Upper lobe of left lung (tissue), 6 donors: Measurements from ENCODE around the gene KCNQ2. TPM values are rescaled to one million over a fixed set of nuclear protein-coding genes. Genes with fewer than 3 reads are reported as not detected.

Experiments
- ATAC-seq, 2 donors: fragments of 200-7000 bp; cut with Tn5 transposase; one replicate each; pipeline ENCODE4 v1.9.1; 2022; ENCODE audit warnings: mild to moderate bottlenecking in 2 of 2, moderate library complexity in 2 of 2; ENCODE audit not compliant: low FRiP score in 2 of 2
- DNase-seq, 2 donors: peaks; one replicate each; pipeline ENCODE4 v3.0.0-alpha.2; 2019 to 2020
- H3K27ac ChIP-seq, 4 donors: fragments of 200-600 bp; sonication (generic); one replicate each; pipeline ENCODE4 v1.5.1; 2016 to 2019
- H3K27me3 ChIP-seq, 4 donors: fragments of 200-600 bp; sonication (generic); one replicate each; pipeline ENCODE4 v1.5.1; 2017 to 2019
- H3K36me3 ChIP-seq, 4 donors: fragments of 200-600 bp; sonication (generic); one replicate each; pipeline ENCODE4 v1.5.1; 2016 to 2019
- H3K4me1 ChIP-seq, 4 donors: fragments of 200-600 bp; sonication (generic); one replicate each; pipeline ENCODE4 v1.5.1; 2018 to 2019
- H3K4me3 ChIP-seq, 4 donors: fragments of 200-600 bp; sonication (generic); one replicate each; pipeline ENCODE4 v1.5.1; 2017 to 2019; ENCODE audit warnings: mild to moderate bottlenecking in 2 of 4, moderate library complexity in 1 of 4
- H3K9me3 ChIP-seq, 4 donors: fragments of 200-600 bp; sonication (generic); one replicate each; pipeline ENCODE4 v1.5.1; 2018 to 2019
- EP300 ChIP-seq, 4 donors: sonication (generic); formaldehyde crosslinking; IDR thresholded peaks; one replicate each; pipeline ENCODE4 v1.5.1; 2017; ENCODE audit warnings: antibody characterized with exemption in 4 of 4, control low read depth in 2 of 4
- POLR2A ChIP-seq, 4 donors: fragments of 450-650 bp; IDR thresholded peaks; one replicate each; pipeline ENCODE4 v1.5.1; 2016 to 2017; ENCODE audit warnings: antibody characterized with exemption in 4 of 4, mild to moderate bottlenecking in 2 of 4
- POLR2AphosphoS5 ChIP-seq, 2 donors: sonication (generic); formaldehyde crosslinking; IDR thresholded peaks; one replicate each; pipeline ENCODE4 v1.5.1; 2017; ENCODE audit warnings: antibody characterized with exemption in 2 of 2
- WGBS, 2 donors: methylation state at CpG; one replicate each; pipeline ENCODE4 v1.1.5; 2017 to 2018; 5-methylcytosine and 5-hydroxymethylcytosine counted together
- total RNA-seq, 6 donors: library from RNA; depleted of rRNA in 4 of 6; stranded (reverse); fragments of >200 nt in 4 of 6; gene quantifications; one replicate each; pipeline versions ENCODE4 v1.1.0 to v1.2.1, GENCODE V29; 2016 to 2021
- TF ChIP-seq, protein P1 (sequence below), 6 experiments: fragments of 450-650 bp in 4 of 6; fragments of 200-600 bp in 2 of 6; sonication (generic) in 2 of 6; IDR thresholded peaks; one replicate each; pipeline ENCODE4 v1.5.1; 2016 to 2019; ENCODE audit warnings: antibody characterized with exemption in 6 of 6
- donor health status: DM: no; HTN: no; CAD: no; lungs with moderate emphysema.
- donor health status: DM: no; HTN: yes; CAD: no; lungs with severe emphysema.

KCNQ2 gene
- total RNA-seq, 6 donors from 2014 or later, result 0.66 TPM; not detected in 5

DNA sequence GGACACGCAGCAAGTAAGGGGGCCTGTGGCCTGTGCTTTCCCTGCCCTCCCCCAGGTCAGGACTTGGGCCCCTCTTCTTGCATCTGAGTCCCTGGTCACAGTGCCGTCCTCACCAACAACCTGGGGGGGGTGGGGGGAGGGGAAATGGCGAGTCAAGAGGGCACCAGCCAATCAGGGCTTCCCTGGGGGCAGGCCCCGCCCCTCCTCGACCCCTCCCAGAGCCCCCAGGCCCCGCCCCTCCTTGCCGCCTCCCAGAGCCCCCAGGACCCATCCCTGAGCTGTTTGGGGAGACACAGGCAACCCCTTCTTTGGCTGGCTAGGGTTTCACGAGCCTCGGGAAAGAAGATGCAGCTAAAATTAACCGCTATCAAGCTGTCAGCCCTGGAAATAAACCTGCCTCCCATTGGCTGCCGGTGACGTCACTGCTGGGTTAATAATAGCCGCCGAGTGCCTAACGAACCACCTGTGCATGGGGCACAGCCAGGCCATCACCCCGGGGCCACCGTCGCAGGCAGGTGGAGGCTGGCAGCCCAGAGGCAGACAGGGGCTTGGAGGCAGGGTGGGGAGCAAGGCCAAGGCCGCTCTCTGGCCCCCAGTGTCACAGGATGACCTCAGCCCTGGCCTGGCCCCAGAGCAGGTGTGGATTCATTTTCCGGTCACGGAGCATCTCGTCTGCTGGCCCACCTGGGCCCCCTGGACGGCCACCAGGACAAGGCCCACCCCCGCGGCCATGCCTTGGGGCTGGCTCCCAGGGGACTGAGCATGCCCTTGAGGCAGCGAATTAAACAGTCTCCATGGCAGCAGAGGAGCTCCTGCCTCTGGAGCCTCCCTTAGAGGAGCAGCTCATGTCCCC is 29.6 kb upstream of the KCNQ2 start:
- Histone ChIP-seq H3K27me3 (peaks cover 0 to 38% (median 23%) of the 10 kb centered on the region in 4 donors), H3K4me3 (no peak overlapping the region), H3K27ac (no peak overlapping the region), H3K4me1 (peaks cover 14 to 25% (median 14%) of the 10 kb centered on the region in 4 donors), H3K9me3 (peaks cover 0 to 10% (median 3%) of the 10 kb centered on the region in 4 donors), H3K36me3 (no peaks in the 10 kb centered on the region)
- TF ChIP-seq POLR2A (IDR thresholded peaks at IDR 0.05), result no peak
- no peak for TF ChIP-seq POLR2AphosphoS5 (IDR thresholded peaks at IDR 0.05)
- TF ChIP-seq, protein P1, sequence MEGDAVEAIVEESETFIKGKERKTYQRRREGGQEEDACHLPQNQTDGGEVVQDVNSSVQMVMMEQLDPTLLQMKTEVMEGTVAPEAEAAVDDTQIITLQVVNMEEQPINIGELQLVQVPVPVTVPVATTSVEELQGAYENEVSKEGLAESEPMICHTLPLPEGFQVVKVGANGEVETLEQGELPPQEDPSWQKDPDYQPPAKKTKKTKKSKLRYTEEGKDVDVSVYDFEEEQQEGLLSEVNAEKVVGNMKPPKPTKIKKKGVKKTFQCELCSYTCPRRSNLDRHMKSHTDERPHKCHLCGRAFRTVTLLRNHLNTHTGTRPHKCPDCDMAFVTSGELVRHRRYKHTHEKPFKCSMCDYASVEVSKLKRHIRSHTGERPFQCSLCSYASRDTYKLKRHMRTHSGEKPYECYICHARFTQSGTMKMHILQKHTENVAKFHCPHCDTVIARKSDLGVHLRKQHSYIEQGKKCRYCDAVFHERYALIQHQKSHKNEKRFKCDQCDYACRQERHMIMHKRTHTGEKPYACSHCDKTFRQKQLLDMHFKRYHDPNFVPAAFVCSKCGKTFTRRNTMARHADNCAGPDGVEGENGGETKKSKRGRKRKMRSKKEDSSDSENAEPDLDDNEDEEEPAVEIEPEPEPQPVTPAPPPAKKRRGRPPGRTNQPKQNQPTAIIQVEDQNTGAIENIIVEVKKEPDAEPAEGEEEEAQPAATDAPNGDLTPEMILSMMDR (IDR thresholded peaks at IDR 0.05), result no peak
- 26% methylated on average over 23 of the region's 26 CpGs; no CpG with 5 or more reads in 1 of the 2 donors for WGBS, 2 donors
- ATAC-seq (peak in 1 of 2 donors; percentile 14), DNase-seq (peak in 1 of 2 donors; percentile 68)

GRCh38 chr20:63500902-63501817 is 28.7 kb upstream of the KCNQ2 start:
- TF ChIP-seq POLR2A (IDR thresholded peaks at IDR 0.05), result no peak
- TF ChIP-seq EP300 (IDR thresholded peaks at IDR 0.05), result no peak
- TF ChIP-seq, protein P1 (IDR thresholded peaks at IDR 0.05), result no peak
- no peak for TF ChIP-seq POLR2AphosphoS5 (IDR thresholded peaks at IDR 0.05)
- Histone ChIP-seq H3K9me3 (peaks cover 0 to 10% (median 3%) of the 10 kb centered on the region in 4 donors), H3K36me3 (no peaks in the 10 kb centered on the region), H3K4me1 (peaks cover 18 to 33% (median 19%) of the 10 kb centered on the region in 4 donors), H3K27ac (no peak overlapping the region), H3K4me3 (no peak overlapping the region), H3K27me3 (peaks cover 0 to 43% (median 24%) of the 10 kb centered on the region in 4 donors)
- 73 to 86% methylated on average over 17 to 27 of the region's 27 CpGs for WGBS, 2 donors
- DNase-seq, result no peak
- no peak for ATAC-seq

DNA sequence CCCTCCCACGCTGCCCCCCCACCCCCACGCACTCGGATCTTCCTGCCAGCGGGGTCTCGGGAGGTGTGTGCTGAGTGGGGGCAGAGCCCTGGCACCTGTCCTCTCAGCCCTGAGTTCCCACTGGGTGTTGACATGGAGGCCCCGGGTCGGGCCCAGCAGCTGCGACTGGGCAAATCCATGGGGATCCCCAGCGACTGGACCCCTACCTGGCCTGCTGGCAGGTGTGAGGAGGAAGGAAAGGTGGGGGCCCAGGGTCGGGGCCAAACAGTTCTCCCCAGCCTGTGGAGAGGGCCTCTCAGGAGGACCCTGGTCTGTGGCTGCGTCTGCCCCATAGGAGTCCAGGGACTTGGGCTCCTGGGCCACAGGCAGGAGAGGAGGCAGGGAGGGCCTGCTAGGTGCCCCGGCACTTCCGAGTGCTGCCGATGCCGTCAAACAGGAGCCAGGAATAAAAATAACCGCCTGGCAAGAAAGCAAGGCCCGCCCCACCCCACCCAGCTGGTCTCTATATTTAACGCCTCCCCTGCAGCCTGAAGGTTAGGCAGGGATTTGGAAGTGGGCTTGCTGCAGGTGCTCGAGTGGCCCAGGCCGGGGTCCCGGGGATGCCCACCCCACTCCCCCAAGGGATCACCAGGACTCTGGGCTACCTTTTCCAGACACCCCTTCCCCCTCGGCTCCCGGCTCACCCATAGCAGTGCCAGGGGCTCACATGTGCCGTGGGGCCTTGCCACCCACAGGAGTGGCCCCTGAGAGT is 27.9 kb upstream of the KCNQ2 start:
- Histone ChIP-seq H3K27me3 (peaks cover 0 to 43% (median 24%) of the 10 kb centered on the region in 4 donors), H3K4me3 (no peak overlapping the region), H3K4me1 (peaks cover 21 to 37% (median 23%) of the 10 kb centered on the region in 4 donors), H3K9me3 (peaks cover 0 to 10% (median 3%) of the 10 kb centered on the region in 4 donors), H3K27ac (no peak overlapping the region), H3K36me3 (no peaks in the 10 kb centered on the region)
- 74 to 83% methylated on average over 14 to 24 of the region's 24 CpGs for WGBS, 2 donors
- TF ChIP-seq POLR2A (IDR thresholded peaks at IDR 0.05) (no peak), EP300 (IDR thresholded peaks at IDR 0.05) (no peak), POLR2AphosphoS5 (IDR thresholded peaks at IDR 0.05) (no peak)
- TF ChIP-seq, protein P1 (IDR thresholded peaks at IDR 0.05), result no peak
- DNase-seq, result peak in 1 of 2 donors; percentile 63
- ATAC-seq, result no peak

DNA sequence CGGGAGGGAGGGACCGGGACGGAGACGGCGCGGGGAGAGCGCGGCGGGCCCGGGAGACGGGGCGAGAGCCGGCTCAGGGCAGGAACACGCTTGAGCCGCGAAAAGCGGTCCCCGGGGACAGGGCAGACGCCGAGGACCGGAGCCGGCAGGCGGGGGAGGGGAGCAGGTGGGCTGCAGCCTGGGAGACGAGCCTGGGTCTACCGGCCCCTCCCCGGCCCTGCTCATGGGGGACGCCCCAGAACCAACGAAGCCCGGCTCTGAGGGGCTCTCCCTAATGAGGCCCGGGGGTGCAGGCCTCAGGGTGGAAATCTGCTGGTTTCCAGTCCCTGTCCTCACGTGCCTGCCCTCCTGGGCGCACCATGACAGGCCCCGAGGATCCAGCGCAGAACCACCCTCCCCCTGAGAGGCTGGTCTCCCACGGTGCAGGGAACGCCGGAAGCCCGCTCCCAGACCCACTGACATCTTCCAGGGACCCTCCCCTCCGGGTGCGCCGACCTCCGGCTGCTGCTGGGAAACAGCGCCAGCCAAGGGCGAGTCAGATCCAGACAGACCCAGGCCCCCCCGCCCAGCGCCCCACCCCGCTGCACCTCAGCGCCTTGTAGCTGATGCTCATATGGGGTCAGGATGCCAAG is 27.0 kb upstream of the KCNQ2 start:
- peak overlapping the region in 3 of 4 donors; percentile 36 to 49 (median 47) for H3K4me3 ChIP-seq
- peaks cover 0 to 43% (median 24%) of the 10 kb centered on the region in 4 donors for H3K27me3 ChIP-seq
- 16 to 50% methylated on average over 1 to 35 of the region's 48 CpGs for WGBS, 2 donors
- TF ChIP-seq POLR2AphosphoS5 (IDR thresholded peaks at IDR 0.05) (no peak), POLR2A (IDR thresholded peaks at IDR 0.05) (no peak), EP300 (IDR thresholded peaks at IDR 0.05) (no peak)
- TF ChIP-seq, protein P1 (IDR thresholded peaks at IDR 0.05), result no peak
- H3K36me3 ChIP-seq, result no peaks in the 10 kb centered on the region
- DNase-seq (peak in 1 of 2 donors; percentile 74), ATAC-seq (no peak)
- H3K27ac ChIP-seq, result no peak overlapping the region
- H3K4me1 ChIP-seq, result peaks cover 21 to 37% (median 23%) of the 10 kb centered on the region in 4 donors
- peaks cover 0 to 1% (median under 1%) of the 10 kb centered on the region in 4 donors for H3K9me3 ChIP-seq
